PC-9 (cell line): ENCODE measurements around the gene MCC. TPM values are rescaled to one million over a fixed set of nuclear protein-coding genes. Genes with fewer than 3 reads are reported as not detected.

Experiments
- BruUV-seq: library from RNA; stranded (reverse); fragments of 400-500 nt; replicated peaks from 2 replicates; lab custom pipeline; 2021; lab: Mats Ljungman, UMichigan
- CTCF ChIA-PET: fragments of 300-600 bp; sonication (Branson Sonifier 250); formaldehyde crosslinking; loops from one replicate; lab custom pipeline; 2022; ENCODE audit warnings: antibody characterized with exemption; lab: Charles Lee
- POLR2A ChIA-PET: fragments of 300-600 bp; sonication (Branson Sonifier 250); formaldehyde crosslinking; loops from one replicate; lab custom pipeline; 2022; ENCODE audit warnings: antibody characterized with exemption; ENCODE audit not compliant: unreplicated experiment; lab: Charles Lee
- DNase-seq, 2 experiments: peaks; one replicate each; pipeline versions ENCODE4 v3.0.0 to v3.0.0-alpha.2; 2015 to 2022; ENCODE audit warnings: mixed read lengths in 1 of 2
- H2AFZ ChIP-seq: fragments of 200-600 bp; sonication (generic); 2 replicates; pipeline ENCODE4 v1.8.1; 2017; ENCODE audit warnings: antibody characterized with exemption
- H3F3A ChIP-seq: fragments of 200-600 bp; sonication (generic); 2 replicates; pipeline ENCODE4 v1.8.1; 2017; ENCODE audit warnings: antibody characterized with exemption, mild to moderate bottlenecking, low read depth; ENCODE audit not compliant: insufficient read depth
- H3K27ac ChIP-seq: fragments of 200-600 bp; sonication (generic); 2 replicates; pipeline ENCODE4 v1.6.1; 2016; ENCODE audit warnings: mixed run types
- H3K27me3 ChIP-seq: fragments of 200-600 bp; sonication (generic); 2 replicates; pipeline ENCODE4 v1.6.1; 2016; ENCODE audit warnings: low read depth, mixed run types; ENCODE audit not compliant: insufficient read depth
- H3K36me3 ChIP-seq: fragments of 200-600 bp; sonication (generic); 2 replicates; pipeline ENCODE4 v1.6.1; 2016; ENCODE audit warnings: low read depth, mixed run types
- H3K4me1 ChIP-seq: fragments of 200-600 bp; sonication (generic); replicated peaks from 2 replicates; pipeline ENCODE4 v1.6.1; 2016; ENCODE audit warnings: mixed run types; ENCODE audit not compliant: insufficient read depth
- H3K4me2 ChIP-seq: fragments of 200-600 bp; sonication (generic); 2 replicates; pipeline ENCODE4 v1.6.1; 2017; ENCODE audit warnings: mixed run types
- H3K4me3 ChIP-seq: fragments of 200-600 bp; sonication (generic); 2 replicates; pipeline ENCODE4 v1.6.1; 2016; ENCODE audit warnings: mixed run types
- H3K79me2 ChIP-seq: fragments of 200-600 bp; sonication (generic); 2 replicates; pipeline ENCODE4 v1.6.1; 2017; ENCODE audit warnings: low read depth, mixed run types
- H3K9me2 ChIP-seq: fragments of 200-600 bp; sonication (generic); 2 replicates; pipeline ENCODE4 v1.8.1; 2017; ENCODE audit warnings: mild to moderate bottlenecking; ENCODE audit not compliant: insufficient read depth
- H3K9me3 ChIP-seq: fragments of 200-600 bp; sonication (generic); 2 replicates; pipeline ENCODE4 v1.8.1; 2016; ENCODE audit warnings: low read depth; ENCODE audit not compliant: insufficient read depth
- H4K20me1 ChIP-seq: fragments of 200-600 bp; sonication (generic); 2 replicates; pipeline ENCODE4 v1.8.1; 2017; ENCODE audit not compliant: insufficient read depth
- CTCF ChIP-seq: fragments of 200-600 bp; sonication (generic); conservative IDR thresholded peaks from 2 replicates; pipeline ENCODE4 v1.6.1; 2017; ENCODE audit warnings: mixed run types, antibody characterized with exemption, mild to moderate bottlenecking, moderate library complexity
- EZH2 ChIP-seq: fragments of 200-600 bp; sonication (generic); IDR thresholded peaks from 2 replicates; pipeline ENCODE4 v1.8.0; 2017; ENCODE audit warnings: antibody characterized with exemption, low read depth
- intact Hi-C: fragments of 100-400 bp; cut with micrococcal nuclease; formaldehyde crosslinking; loops from one replicate; pipeline ENCODE4 v1.10.0; 2022; ENCODE audit not compliant: unreplicated experiment
- total RNA-seq: library from RNA; stranded (reverse); gene quantifications from 2 replicates; pipeline ENCODE4 v1.2.3, GENCODE V29; 2021

MCC gene
- total RNA-seq, 1 experiment from 2014 or later, result 2.5 TPM

- Histone ChIP-seq H4K20me1 (no peaks in the 10 kb centered on the region), H3K4me2 (no peak overlapping the region), H3K27me3 (no peaks in the 10 kb centered on the region), H3K9me2 (no peaks in the 10 kb centered on the region), H3K9me3 (no peaks in the 10 kb centered on the region), H3K4me1 (no peaks in the 10 kb centered on the region), H3K27ac (no peak overlapping the region), H2AFZ (no peak overlapping the region), H3F3A (no peaks in the 10 kb centered on the region), H3K4me3 (no peak overlapping the region), H3K36me3 (no peaks in the 10 kb centered on the region), H3K79me2 (no peaks in the 10 kb centered on the region)
- BruUV-seq, result no TSS peak
- no peak for TF ChIP-seq CTCF
- TF ChIP-seq EZH2, result no peak
- ChIA-PET CTCF (no interaction called here), POLR2A (no interaction called here)
- DNase-seq, result no peak
- intact Hi-C loops, result no loop called here
Observed at GRCh38 chr5:113067635-113068344, 420.5 kb downstream of the MCC start.

DNA sequence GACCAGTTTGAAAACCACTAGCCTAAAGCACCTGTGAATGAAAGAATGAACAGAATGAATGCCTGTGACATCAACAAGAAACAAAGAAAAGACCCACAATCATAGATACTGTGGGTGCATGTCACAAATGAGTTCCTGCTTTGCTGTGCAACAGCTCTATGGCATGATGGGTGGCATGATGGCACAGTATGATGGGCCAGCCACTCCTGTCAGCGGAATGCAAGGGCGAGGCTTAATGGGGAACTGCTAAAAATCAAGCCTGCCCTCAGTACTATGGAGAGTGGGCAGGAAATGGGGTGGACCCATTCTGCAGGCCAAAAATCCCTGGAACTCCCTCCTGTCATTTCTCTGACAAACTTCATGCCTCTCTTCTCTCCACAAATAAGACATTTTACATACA is 422.6 kb downstream of the MCC start:
- no peak overlapping the region for H3K4me3 ChIP-seq
- H3K36me3 ChIP-seq, result no peaks in the 10 kb centered on the region
- H3K9me2 ChIP-seq, result no peaks in the 10 kb centered on the region
- ChIA-PET POLR2A (no interaction called here), CTCF (no interaction called here)
- no peaks in the 10 kb centered on the region for H3K4me1 ChIP-seq
- no peak overlapping the region for H2AFZ ChIP-seq
- no peaks in the 10 kb centered on the region for H3K79me2 ChIP-seq
- no TSS peak for BruUV-seq
- no peaks in the 10 kb centered on the region for H3K27me3 ChIP-seq
- no peak for DNase-seq
- no peaks in the 10 kb centered on the region for H3F3A ChIP-seq
- no peaks in the 10 kb centered on the region for H3K9me3 ChIP-seq
- intact Hi-C loops, result no loop called here
- no peaks in the 10 kb centered on the region for H4K20me1 ChIP-seq
- TF ChIP-seq EZH2 (no peak), CTCF (no peak)
- no peak overlapping the region for H3K27ac ChIP-seq
- no peak overlapping the region for H3K4me2 ChIP-seq

DNA sequence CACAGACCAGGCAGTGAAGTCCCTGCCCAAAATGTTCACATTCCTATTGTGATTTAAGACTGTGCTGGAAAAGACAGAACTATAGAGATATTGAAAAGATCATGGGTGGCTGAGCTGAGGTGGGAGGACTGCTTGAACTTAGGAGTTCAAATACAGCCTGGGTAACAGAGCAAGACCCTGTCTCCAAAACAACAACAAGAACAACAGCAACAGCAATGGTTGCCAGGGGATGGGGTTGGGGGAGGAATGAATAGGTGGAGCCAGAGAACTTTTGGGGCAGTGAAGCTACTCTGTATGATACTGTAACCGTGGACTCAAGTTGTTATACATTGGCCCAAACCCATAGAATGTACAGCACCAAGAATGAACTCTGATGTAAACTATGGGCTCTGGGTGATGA is 423.4 kb downstream of the MCC start:
- TF ChIP-seq CTCF, result no peak
- TF ChIP-seq EZH2, result no peak
- Histone ChIP-seq H3K79me2 (no peaks in the 10 kb centered on the region), H3K27me3 (no peaks in the 10 kb centered on the region), H3F3A (no peaks in the 10 kb centered on the region), H4K20me1 (no peaks in the 10 kb centered on the region), H3K4me2 (no peak overlapping the region), H3K9me3 (no peaks in the 10 kb centered on the region), H3K36me3 (no peaks in the 10 kb centered on the region), H2AFZ (no peak overlapping the region), H3K4me3 (no peak overlapping the region), H3K27ac (no peak overlapping the region), H3K4me1 (no peaks in the 10 kb centered on the region), H3K9me2 (no peaks in the 10 kb centered on the region)
- CTCF ChIA-PET, result no interaction called here
- BruUV-seq, result no TSS peak
- intact Hi-C loops, result no loop called here
- POLR2A ChIA-PET, result no interaction called here
- DNase-seq, result no peak
